Skeletal muscle tissue (tissue), 4 donors: ENCODE results near the gene AP3D1. TPM values are rescaled to one million over a fixed set of nuclear protein-coding genes. Genes with fewer than 3 reads are reported as not detected.

Source experiments
- H3K27ac ChIP-seq: one replicate; pipeline ENCODE4 v1.7.0; 2013; ENCODE audit warnings: mild to moderate bottlenecking, low read depth, low read length, inconsistent platforms
- H3K27me3 ChIP-seq, 3 donors: one replicate each; pipeline ENCODE4 v1.7.0; 2013; ENCODE audit warnings: low read length in 3 of 3; ENCODE audit not compliant: control insufficient read depth in 3 of 3, insufficient read depth in 3 of 3
- H3K36me3 ChIP-seq, 3 donors: one replicate each; pipeline ENCODE4 v1.7.0; 2013; ENCODE audit warnings: low read length in 3 of 3; ENCODE audit not compliant: control insufficient read depth in 3 of 3, insufficient read depth in 3 of 3
- H3K4me1 ChIP-seq, 3 donors: one replicate each; pipeline ENCODE4 v1.7.0; 2013; ENCODE audit warnings: low read length in 3 of 3, mild to moderate bottlenecking in 3 of 3; ENCODE audit not compliant: control insufficient read depth in 3 of 3, insufficient read depth in 3 of 3
- H3K4me3 ChIP-seq, 3 donors: one replicate each; pipeline ENCODE4 v1.7.0; 2013; ENCODE audit warnings: low read length in 3 of 3
- H3K9ac ChIP-seq, 3 donors: one replicate each; pipeline ENCODE4 v1.7.0; 2013; ENCODE audit warnings: low read length in 3 of 3, mild to moderate bottlenecking in 3 of 3, moderate library complexity in 2 of 3, low read depth in 1 of 3
- H3K9me3 ChIP-seq, 3 donors: one replicate each; pipeline ENCODE4 v1.7.0; 2013; ENCODE audit warnings: low read length in 3 of 3; ENCODE audit not compliant: control insufficient read depth in 3 of 3
- total RNA-seq: library from RNA; depleted of rRNA; stranded (reverse); fragments of >200 nt; gene quantifications from one replicate; pipeline ENCODE4 v1.2.3, GENCODE V29; 2014
- donor health status: Osteomylitis.

The AP3D1 gene
- total RNA-seq, 1 donor from 2014 or later, result 33.4 TPM

DNA sequence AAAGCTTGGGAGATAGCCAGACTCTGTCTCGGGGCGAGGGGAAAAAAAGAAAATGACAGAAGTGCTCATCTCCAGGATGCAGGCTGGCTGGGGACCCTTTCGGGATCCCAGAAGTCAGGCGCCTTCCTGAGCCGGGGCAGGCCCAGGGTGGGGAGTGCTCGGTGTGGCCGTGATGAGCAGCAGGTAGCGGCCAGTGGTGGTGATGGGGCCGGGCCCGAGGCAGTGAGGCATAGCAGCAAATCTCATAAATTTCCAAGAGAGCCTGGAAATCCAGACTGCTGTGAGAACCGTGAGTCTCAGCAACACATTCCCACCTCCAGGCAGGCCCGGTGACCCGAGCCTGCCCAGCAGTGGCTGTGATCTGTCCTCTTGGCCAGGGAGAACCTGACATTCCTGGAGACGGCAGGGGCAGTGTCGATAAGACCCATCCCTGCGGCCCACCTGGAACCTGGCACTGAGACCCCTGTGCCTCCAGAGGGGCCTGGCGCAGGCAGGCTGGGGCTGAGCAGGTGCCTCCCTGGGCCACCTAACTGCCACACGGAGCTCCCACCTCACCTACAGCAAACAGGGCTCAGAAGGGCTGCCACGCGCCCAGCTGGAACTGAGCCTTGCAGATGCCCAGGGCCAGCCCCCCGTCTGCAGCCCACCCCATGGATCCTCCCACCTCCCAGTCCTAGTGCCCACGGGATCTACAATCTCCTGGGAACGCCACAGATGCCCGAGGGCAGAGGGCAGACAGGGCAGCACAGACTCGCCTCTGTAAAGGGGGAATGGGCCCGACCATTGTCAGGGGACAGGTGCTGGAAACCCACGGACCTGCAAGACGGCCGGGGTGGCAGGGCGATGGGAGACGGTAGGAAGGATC is 31.2 kb downstream of the AP3D1 start:
- Histone ChIP-seq H3K36me3 (peaks cover 85 to 89% (median 86%) of the 10 kb centered on the region in 3 donors), H3K9me3 (no peaks in the 10 kb centered on the region), H3K27me3 (no peaks in the 10 kb centered on the region), H3K4me1 (no peaks in the 10 kb centered on the region), H3K4me3 (no peak overlapping the region), H3K27ac (no peak overlapping the region), H3K9ac (no peak overlapping the region)

DNA sequence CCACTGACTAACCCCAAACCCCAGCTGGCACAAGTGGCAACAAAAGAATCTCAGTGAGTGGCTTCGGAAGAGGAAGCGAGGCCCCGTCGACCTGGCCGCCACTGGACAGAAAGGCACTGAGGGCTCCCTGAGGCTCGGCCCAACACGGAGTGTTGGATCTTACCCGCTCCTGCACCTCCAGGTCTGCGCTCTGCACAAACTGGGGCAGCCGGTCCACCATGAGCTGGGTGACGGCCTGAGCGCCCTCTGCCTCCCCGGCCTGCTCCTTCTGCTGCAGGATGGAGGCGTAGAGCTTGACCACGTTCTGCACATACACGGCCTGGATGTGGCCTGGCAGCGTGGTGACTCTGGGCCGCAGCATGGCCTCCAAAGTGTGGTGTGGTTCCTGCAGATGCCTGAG is 32.9 kb downstream of the AP3D1 start:
- Histone ChIP-seq H3K9ac (no peak overlapping the region), H3K9me3 (no peaks in the 10 kb centered on the region), H3K27me3 (no peaks in the 10 kb centered on the region), H3K4me1 (no peaks in the 10 kb centered on the region), H3K36me3 (peaks cover 91 to 95% (median 91%) of the 10 kb centered on the region in 3 donors), H3K27ac (no peak overlapping the region), H3K4me3 (no peak overlapping the region)

DNA sequence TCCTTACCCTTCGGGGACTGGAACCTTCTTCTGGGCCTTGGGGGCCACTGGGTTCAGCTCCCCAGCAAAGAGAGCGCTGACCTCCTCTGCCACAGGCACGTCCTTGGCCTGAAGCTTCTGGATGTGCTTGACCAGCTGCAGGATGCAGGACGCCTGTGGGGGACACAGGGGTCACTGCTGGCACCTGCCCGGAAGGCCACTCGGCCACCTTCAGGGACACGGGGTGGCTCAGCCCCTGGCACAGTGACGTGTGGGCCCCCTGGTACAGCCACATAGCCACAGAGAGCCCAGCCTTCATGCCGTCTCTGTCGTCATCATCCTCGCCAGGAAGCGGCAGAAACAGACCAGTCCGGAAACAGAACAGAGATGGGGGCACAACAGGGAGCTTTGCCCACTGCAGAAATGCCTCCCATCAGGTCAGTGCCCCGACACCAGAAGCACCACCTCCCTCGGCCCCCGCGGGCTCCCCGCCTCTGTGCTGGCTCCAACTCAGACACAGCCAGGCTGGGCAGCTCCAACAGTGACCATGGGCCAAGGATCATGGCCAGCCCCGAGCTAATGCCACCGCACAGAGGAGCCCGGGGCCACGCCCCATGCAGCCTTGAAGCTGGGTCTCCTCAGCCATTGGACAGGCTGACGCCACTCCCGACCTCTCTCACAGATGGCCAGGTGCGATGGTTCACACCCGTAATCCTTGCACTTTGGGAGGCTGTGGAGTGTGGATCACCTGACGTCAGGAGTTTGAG is 34.0 kb downstream of the AP3D1 start:
- no peak overlapping the region for H3K9ac ChIP-seq
- peaks cover 89 to 93% (median 90%) of the 10 kb centered on the region in 3 donors for H3K36me3 ChIP-seq
- no peak overlapping the region for H3K4me3 ChIP-seq
- no peaks in the 10 kb centered on the region for H3K9me3 ChIP-seq
- no peaks in the 10 kb centered on the region for H3K4me1 ChIP-seq
- H3K27ac ChIP-seq, result no peak overlapping the region
- H3K27me3 ChIP-seq, result no peaks in the 10 kb centered on the region

DNA sequence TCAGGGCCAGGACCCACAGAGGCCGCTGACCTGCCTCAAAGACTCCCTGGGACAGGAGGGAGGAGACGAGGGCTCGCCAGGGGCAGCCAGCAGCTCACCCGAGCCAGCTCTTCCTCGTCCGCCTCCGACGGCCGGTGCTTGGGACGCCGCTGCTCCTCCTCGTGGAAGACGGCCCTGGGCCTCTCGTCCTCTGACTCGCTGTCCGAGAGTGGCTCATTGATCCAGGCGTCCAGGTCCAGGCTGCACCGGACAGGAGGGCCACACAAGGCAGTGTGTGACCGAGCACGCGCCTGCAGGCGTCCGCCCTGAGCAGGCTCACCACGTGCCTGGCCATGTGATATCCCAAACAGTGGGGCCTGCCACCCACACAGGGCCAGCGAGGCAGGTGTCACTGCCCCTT is 34.9 kb downstream of the AP3D1 start:
- H3K9me3 ChIP-seq, result no peaks in the 10 kb centered on the region
- H3K36me3 ChIP-seq, result peaks cover 87 to 93% (median 90%) of the 10 kb centered on the region in 3 donors
- no peaks in the 10 kb centered on the region for H3K4me1 ChIP-seq
- no peak overlapping the region for H3K9ac ChIP-seq
- H3K4me3 ChIP-seq, result no peak overlapping the region
- no peaks in the 10 kb centered on the region for H3K27me3 ChIP-seq
- no peak overlapping the region for H3K27ac ChIP-seq

DNA sequence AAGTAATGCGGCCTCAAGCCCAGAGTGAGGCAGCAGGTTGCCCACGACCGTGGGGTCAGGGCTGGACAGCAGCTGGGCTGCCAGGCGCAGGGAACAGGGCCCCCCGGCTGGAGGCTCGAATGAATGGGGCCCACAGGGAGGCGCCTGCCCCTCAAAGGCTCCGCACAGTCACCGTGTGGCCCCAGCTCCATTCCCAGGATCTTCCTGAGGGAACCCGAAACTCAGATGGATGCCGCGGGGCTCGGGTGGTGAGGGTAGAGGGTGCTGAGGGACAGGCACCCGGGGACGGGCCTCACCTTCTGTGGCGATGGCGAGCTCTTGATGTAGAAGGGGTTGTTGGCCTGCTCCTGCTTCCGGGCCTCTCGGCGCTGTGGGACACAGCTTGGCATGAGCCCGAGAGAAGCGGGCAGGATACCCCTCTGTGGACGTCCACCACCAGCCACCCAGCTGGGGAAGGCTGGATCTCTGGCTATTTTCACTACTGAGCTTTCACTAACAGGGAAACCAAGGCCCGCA is 35.4 kb downstream of the AP3D1 start:
- no peaks in the 10 kb centered on the region for H3K9me3 ChIP-seq
- H3K9ac ChIP-seq, result no peak overlapping the region
- no peak overlapping the region for H3K27ac ChIP-seq
- H3K36me3 ChIP-seq, result peaks cover 87 to 91% (median 90%) of the 10 kb centered on the region in 3 donors
- H3K4me1 ChIP-seq, result no peaks in the 10 kb centered on the region
- H3K4me3 ChIP-seq, result no peak overlapping the region
- no peaks in the 10 kb centered on the region for H3K27me3 ChIP-seq

DNA sequence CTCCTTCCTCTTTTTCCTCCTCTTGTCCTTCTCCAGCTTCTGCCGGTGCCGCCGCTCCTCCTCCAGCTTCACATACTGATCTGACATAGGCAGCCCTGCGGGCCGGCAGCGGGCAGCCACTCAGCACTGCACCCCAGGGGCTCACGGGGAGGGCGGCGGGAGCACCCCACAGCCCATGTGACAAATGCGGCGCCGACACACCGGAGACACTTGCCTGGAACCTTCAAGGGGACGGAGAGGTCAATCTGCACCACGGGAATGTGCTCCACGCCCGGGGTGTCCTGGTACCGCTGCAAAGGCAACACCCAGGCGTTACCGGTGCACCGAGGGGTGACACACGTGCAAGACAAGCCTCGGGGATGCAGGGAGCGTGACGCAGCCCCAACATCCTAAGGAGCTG is 36.0 kb downstream of the AP3D1 start:
- H3K4me3 ChIP-seq, result no peak overlapping the region
- no peak overlapping the region for H3K27ac ChIP-seq
- peaks cover 87 to 91% (median 90%) of the 10 kb centered on the region in 3 donors for H3K36me3 ChIP-seq
- no peaks in the 10 kb centered on the region for H3K27me3 ChIP-seq
- no peaks in the 10 kb centered on the region for H3K9me3 ChIP-seq
- no peak overlapping the region for H3K9ac ChIP-seq
- H3K4me1 ChIP-seq, result no peaks in the 10 kb centered on the region

DNA sequence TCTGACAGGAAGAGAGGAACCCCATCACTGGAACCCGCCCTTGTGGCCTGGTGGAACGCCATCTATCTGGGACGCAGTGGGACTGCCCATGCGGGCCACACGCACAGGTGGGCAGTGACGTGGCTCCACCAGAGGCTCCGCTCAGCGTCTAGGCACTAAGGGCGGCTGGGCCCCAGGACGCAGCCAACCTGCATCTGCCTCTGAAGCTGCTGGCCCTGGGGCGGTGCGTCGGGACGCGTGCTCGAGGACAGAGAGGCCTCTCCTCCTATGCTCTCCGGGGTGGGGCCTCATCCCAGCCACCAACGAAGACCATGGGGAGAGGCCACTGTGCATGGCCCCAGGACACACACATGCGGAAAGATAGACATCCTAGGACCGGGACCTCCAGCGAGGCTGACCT is 36.5 kb downstream of the AP3D1 start:
- Histone ChIP-seq H3K4me1 (no peaks in the 10 kb centered on the region), H3K27ac (no peak overlapping the region), H3K36me3 (peaks cover 86 to 90% (median 89%) of the 10 kb centered on the region in 3 donors), H3K9ac (no peak overlapping the region), H3K4me3 (no peak overlapping the region), H3K27me3 (no peaks in the 10 kb centered on the region), H3K9me3 (no peaks in the 10 kb centered on the region)

DNA sequence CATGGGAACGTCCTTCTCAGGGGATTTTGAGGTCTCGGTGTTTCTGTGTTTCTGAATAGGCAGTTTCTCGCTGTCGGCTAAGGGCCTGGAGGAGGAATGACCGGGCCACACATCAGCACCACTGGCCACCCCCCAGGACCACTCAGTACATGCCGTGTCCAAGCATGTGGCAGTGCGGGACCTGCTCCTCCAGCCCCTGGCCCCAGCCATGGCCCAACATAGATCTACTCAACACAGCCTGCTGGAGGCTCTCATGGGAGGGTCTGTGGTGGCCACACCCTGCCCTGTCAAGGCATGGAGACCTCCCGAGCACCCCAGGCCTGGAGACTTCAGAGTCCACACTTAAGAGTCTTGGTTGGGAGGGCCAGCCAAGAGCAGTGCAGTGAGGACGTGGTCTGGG is 37.1 kb downstream of the AP3D1 start:
- Histone ChIP-seq H3K9ac (no peak overlapping the region), H3K4me3 (no peak overlapping the region), H3K9me3 (no peaks in the 10 kb centered on the region), H3K27me3 (no peaks in the 10 kb centered on the region), H3K4me1 (no peaks in the 10 kb centered on the region), H3K36me3 (peaks cover 90 to 94% (median 94%) of the 10 kb centered on the region in 3 donors), H3K27ac (no peak overlapping the region)

DNA sequence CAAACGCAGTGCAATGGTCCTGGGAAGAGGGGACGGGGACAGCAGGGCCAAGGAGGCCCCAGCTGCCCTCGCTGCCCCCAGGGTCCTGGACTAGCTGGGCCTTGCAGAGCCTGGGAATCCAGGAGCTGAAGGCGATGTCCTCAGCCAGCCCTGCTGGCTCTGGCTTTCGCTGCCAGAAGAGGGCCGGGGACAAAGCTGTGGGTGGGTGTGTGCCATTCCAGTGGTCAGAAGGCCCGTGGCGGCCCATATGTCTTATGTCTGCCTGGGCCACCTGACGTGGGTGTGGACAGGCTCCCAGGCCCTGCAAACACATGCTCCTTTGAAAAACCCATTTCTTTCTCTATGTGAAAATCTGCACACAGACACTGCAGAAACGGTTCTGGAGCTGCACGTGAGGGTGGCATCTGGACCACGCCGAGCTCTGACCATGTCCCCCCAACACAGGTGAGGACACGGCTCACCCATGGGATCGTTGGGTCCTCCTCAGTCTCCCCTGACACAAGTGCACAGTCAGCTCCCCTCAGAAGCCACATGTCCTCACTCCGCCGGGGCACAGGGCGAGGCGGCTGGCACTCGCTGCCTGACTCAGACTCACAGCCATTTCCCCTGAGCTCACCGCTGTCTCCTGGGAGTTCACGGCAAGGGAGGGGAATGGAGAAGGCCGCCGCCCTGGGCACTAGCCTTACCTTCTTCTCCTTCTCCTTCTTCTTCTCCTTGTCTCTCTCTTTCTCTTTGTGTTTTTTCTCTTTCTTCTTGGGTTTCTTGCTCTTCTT is 37.7 kb downstream of the AP3D1 start:
- no peaks in the 10 kb centered on the region for H3K9me3 ChIP-seq
- H3K27me3 ChIP-seq, result no peaks in the 10 kb centered on the region
- no peak overlapping the region for H3K9ac ChIP-seq
- H3K36me3 ChIP-seq, result peaks cover 89 to 95% (median 95%) of the 10 kb centered on the region in 3 donors
- H3K4me1 ChIP-seq, result no peaks in the 10 kb centered on the region
- no peak overlapping the region for H3K4me3 ChIP-seq
- no peak overlapping the region for H3K27ac ChIP-seq
